ENCODE results near the gene CNOT11.
"Not testable (repeated sequence)": the region's sequence is repeated elsewhere in the genome, so short reads cannot be mapped to it uniquely, and the experiment has no call there.

Gene CNOT11

GRCh38 chr2:101311696-101312017, 59.0 kb downstream of the CNOT11 start:
- DNase-seq, result no peak

- DNase-seq, result not testable (repeated sequence)
These were observed 63.9 kb downstream of the CNOT11 start for GRCh38 chr2:101316568-101316967.
